Adipose tissue (tissue), 3 donors: ENCODE data around the gene ARHGAP12. TPM values are rescaled to one million over a fixed set of nuclear protein-coding genes. Genes with fewer than 3 reads are reported as not detected.
"Not testable (repeated sequence)": the region's sequence is repeated elsewhere in the genome, so short reads cannot be mapped to it uniquely, and the experiment has no call there.

Experiments
- H3K27ac ChIP-seq: one replicate; pipeline ENCODE4 v1.5.1; 2013; ENCODE audit warnings: low read depth, low read length
- WGBS, 3 donors: extraction: QIAGEN DNeasy Blood & Tissue Kit; methylation state at CpG; one replicate each; pipeline ENCODE4 v1.1.7; 2013; 5-methylcytosine and 5-hydroxymethylcytosine counted together
- polyA plus RNA-seq, 3 donors: library from polyadenylated mRNA; stranded (reverse); fragments of 200-250 nt; gene quantifications; one replicate each; pipeline ENCODE4 v1.2.3, GENCODE V29; 2013
- donor health status: healthy with polysubstance abuse.
- donor health status: Bipolar disorder and iron deficiency.
- donor health status: healthy.

The ARHGAP12 gene, protein sequence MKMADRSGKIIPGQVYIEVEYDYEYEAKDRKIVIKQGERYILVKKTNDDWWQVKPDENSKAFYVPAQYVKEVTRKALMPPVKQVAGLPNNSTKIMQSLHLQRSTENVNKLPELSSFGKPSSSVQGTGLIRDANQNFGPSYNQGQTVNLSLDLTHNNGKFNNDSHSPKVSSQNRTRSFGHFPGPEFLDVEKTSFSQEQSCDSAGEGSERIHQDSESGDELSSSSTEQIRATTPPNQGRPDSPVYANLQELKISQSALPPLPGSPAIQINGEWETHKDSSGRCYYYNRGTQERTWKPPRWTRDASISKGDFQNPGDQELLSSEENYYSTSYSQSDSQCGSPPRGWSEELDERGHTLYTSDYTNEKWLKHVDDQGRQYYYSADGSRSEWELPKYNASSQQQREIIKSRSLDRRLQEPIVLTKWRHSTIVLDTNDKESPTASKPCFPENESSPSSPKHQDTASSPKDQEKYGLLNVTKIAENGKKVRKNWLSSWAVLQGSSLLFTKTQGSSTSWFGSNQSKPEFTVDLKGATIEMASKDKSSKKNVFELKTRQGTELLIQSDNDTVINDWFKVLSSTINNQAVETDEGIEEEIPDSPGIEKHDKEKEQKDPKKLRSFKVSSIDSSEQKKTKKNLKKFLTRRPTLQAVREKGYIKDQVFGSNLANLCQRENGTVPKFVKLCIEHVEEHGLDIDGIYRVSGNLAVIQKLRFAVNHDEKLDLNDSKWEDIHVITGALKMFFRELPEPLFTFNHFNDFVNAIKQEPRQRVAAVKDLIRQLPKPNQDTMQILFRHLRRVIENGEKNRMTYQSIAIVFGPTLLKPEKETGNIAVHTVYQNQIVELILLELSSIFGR
- polyA plus RNA-seq = 10 to 100 TPM in 1 of 3 donors, 1 to 10 TPM in 2; 7.8 to 25.8 (median 9.2) TPM

DNA sequence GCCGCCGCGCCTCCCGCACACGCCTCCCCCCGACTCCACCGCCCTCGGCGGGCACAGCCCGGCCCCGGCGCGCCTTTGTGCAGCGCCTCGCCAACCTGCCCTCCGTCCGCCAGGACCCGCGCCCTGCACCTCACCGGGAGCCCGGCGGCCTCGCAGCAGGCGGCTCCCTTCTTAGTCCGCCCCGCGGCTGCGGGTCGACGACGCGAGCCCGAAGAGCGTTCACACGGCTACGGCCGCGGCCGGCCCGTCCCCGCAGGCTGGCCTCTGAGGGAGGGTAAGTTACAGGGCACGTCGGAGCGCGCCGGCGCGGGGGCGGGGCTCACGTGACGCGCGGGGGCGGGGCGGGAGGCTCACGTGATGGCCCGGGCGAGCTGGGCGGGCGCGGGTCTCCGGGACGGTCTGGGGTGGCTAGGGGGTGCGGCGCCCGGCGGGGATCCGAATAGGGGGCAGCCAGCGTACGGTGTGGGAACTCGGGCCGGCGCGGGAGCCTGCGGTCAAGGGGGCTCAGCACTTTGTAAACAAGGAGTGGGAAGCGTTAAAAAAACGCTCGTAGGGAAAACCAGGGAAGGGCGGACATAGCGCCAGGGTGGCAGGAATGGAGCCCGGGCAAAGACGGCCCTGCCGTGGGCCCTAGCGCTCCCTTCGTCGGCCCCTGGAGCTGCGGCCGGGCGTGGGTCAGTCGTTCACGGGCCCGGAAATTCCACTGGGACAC, at the start of gene ARHGAP12:
Gene ARHGAP12 (minus strand): TSS at position 283 of the 712 bp plus-strand sequence. CDS start 19,976 bp downstream, outside the sequence.
- peak within 1 kb of the TSS; percentile 74 for H3K27ac ChIP-seq
- WGBS, 3 donors = 0 to 1% (median 0%) methylated on average over 74 to 92 of the region's 92 CpGs

DNA sequence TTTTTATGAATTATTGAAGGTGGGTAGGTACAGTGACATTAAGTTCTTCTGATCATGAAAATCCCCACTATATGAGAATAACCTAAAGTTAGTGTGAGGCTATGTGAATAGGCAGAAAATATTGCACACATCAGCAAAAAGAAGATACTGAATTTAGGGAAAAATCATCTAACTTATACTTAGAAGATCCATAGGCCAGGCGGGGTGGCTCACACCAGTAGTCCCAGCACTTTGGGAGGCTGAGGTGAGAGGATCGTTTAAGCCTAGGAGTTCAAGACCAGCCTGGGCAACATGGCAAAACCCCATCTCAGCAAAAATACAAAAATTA, 49.5 kb upstream of the ARHGAP12 start:
- WGBS, 3 donors = 66 to 70% (median 69%) methylated on average over 2 of the region's 2 CpGs
- H3K27ac ChIP-seq = no peak overlapping the region

DNA sequence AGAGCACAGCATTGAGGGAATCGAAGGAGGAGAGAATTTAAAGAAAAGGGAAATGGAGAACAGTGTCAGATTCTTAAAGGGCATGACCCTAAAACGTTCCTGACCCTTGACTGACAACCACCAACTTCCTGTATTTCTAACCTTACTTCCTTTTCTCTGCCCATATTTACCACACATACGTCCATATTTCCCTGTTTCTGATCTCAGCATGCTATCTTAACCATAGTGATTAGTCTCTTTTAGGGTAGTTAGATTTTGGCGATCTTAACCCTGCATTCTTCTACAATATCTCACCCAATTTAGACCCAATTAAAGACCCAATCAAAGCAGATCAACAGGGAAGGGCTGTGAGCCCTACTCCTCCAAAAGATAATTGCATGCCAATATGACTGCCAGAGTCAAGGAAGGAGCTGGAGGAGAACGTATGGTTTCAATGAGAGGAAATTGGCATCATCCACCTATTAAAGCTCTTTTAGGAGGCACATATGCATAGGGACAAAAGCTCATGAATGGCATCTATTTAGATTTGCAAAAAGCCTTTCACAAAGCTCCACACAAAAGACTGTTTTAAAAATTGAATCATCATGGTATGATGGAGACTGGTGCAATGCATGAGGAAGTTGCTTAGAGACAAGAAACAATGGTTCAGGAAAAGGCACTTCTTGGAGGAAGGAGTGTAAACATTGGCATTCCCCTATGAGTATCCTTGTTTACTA, 49.0 kb upstream of the ARHGAP12 start:
- WGBS, 3 donors = 37 to 71% (median 41%) methylated on average over 5 of the region's 5 CpGs
- H3K27ac ChIP-seq = no peak overlapping the region

DNA sequence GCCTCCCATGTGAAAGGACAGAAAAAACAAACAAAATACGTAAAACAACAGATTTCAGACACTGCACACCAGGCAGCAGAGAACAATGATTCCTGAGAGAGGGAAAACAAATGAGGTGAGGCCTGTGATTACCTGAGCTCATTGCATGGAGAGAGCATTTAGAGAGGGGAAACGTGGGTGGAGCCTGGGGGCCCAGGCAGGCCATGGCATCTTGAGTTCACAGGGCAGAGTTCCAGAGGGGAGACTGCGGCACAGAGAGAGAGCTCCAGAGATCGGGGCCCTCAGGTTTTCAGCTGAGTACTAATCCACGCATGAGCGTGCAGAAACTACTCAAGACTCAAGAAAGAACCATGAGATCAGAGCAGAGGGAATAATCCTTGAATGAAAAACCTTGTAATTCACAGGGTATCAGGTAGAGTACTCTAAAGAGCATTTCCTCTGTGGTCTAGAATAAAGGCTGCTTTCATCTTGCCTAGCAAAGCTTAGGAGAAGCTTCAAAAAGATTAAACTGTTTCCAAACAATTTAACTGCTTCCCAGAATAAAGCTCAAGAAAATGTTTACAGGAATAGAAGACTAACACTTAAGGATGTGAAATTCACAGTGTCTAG, 46.6 kb upstream of the ARHGAP12 start:
- 90 to 94% (median 91%) methylated on average over 6 of the region's 6 CpGs for WGBS, 3 donors
- no peak overlapping the region for H3K27ac ChIP-seq

DNA sequence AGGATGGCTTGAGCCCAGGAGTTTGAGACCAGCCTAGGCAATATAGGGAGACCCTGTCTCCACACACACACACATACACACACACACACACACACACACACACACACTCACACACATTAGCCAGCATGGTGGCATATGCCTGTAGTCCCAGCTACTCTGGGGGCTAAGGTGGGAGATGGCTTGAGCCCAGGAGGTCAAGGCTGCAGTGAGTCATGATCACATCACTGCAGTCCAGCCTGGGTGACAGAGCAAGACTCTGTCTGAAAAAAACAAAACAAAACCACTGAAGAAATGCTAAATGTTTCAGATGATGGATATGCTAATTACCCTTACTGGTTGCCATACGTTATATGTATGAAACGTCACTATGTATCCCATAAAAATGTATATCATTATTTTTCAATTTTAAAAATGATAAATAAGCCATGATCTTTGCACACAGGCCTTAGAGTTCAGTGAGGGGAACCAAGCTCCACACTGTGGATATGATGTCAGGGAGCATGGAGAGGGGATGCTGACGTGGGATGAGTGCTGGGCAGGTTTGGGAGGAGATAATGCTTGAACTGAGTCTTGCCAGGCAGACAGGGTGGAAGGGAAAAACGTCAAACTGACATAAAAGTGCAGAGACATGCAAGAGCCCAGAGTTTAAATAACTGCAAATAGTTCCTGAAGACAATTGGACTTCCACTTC, 45.9 kb upstream of the ARHGAP12 start:
- H3K27ac ChIP-seq = no peak overlapping the region
- WGBS, 3 donors = 86 to 87% (median 86%) methylated on average over 4 of the region's 4 CpGs

DNA sequence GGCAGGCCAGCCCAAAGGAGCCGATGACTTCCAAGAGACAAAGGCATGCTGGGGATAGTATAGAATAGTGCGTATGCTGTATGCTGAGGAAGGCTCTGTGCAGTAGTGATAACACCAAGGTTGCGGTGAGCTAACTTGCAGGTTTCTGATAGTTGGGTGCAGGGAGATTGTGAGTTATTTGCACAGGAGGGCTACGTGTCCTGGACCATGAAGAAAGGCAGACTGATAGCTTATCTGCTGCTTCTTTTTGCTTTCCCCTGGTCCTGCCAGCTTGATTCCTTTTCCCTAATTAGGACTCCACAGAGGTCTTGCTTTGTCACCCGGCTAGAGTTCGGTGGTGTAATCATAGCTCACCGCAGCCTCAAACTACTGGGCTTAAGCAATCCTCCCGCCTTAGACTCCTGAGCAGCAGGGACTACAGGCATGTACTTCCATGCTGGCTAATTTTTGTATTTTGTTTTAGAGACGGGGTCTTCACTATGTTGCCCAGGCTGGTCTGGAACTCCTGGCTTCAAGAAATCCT, 43.9 kb upstream of the ARHGAP12 start:
- 70 to 75% (median 74%) methylated on average over 9 of the region's 9 CpGs for WGBS, 3 donors
- H3K27ac ChIP-seq = no peak overlapping the region

DNA sequence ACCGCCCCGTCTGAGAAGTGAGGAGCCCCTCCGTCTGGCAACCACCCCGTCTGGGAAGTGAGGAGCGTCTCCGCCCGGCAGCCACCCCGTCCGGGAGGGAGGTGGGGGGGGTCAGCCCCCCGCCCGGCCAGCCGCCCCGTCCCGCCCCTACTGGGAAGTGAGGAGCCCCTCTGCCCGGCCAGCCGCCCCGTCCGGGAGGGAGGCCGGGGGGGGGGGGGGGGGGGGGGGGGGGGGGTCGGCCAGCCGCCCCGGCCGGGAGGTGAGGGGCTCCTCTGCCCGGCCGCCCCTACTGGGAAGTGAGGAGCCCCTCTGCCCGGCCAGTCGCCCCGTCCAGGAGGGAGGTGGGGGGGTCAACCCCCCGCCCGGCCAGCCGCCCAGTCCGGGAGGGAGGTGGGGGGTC, 41.2 kb upstream of the ARHGAP12 start:
- H3K27ac ChIP-seq = not testable (repeated sequence)
- 100% methylated on average over 5 of the region's 32 CpGs; no CpG with 5 or more reads in 2 of the 3 donors for WGBS, 3 donors

DNA sequence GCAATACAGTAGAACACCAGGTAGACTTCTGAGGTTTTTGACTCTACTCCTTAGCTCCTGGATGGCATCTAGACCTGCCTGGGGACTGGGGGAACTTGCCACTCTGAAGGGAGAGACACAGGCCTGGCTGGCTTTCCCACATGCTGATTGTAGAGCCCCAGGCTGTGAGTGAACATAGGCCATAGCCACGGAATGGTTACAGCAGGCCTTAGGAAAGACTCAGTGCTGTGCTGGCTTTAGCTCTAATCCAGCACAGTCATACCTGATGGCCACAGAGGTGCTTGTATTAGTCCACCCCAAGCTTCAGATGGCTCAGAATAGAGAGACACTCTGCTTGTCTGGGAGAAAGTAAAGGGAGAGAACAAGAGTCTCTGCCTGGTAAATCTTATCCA, 35.0 kb upstream of the ARHGAP12 start:
- H3K27ac ChIP-seq = no peak overlapping the region
- 91 to 95% (median 94%) methylated on average over 1 of the region's 1 CpG for WGBS, 3 donors

DNA sequence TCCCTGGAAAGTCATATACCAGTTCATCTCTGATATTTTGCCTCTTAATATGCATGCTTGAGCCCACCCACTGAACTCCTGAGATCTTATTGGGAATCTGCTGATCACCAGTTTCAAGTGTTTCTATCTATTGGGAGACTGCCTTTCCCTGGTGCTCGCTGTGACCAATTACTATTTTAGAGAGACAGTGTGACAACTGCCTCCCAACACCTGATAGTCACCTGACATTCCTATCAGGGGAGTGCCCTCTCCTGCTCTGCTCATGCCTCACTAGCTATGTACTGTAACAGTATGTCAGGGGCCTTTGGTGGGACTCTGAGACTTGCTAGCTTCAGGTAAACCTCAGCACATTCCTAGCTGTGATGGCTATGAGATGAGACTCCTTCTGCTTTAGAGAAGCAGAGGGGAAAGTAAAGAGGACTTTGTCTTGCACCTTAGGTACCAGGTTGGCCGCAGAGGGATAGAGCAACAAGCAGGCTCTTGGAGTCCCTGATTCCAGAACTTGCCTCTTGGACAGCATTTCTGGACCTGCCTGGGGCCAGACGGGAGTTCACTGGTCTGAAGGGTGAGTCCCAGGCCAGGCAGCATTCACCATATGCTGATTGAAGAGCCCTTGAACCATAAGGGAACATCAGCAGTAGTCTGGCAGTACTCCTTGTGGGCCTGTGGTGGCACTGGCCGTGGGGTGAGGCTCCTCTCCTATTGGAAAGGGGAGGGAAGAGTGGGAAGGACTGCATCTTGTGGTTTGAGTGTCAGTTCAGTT, 34.4 kb upstream of the ARHGAP12 start:
- no peak overlapping the region for H3K27ac ChIP-seq
- WGBS, 3 donors = 92 to 94% (median 94%) methylated on average over 4 of the region's 4 CpGs

DNA sequence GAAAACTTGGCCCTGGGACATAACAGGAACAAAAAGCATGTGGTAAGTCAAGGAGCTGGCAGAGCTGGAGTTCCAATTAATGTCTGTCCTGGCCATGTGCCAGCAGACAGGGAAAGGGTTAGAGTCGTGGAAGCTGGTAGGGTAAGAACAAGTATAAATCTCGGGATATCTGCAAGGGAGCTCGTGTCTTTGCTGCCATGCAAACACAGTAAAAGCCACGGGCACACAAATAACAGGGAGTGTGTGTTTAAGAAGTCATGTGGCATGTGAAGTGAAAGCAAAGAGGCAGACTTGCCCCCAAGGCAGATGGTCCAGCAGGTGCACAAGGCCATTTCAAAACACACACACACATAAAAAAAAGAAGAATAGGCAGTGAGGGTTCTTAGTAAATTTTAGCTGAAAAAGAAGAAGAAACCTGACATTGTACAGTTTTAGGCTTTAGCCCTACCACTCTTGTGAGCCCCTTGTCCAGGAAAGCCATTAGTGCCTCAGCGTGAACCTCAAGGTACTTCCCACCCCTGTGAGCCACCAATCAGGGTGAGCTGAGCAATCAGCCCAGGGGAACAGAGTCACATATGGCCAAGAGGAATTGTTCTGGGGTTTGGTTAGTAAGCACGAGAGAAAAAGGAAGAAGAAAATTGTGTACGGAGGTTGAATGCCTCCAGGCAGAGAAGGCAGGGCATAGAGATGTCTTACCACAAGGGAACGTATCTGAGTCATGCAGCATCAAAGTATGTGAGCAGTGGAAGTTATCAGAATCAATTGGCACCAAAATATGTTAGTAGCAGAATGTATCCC, 32.8 kb upstream of the ARHGAP12 start:
- WGBS, 3 donors = 51 to 56% (median 52%) methylated on average over 8 of the region's 8 CpGs

DNA sequence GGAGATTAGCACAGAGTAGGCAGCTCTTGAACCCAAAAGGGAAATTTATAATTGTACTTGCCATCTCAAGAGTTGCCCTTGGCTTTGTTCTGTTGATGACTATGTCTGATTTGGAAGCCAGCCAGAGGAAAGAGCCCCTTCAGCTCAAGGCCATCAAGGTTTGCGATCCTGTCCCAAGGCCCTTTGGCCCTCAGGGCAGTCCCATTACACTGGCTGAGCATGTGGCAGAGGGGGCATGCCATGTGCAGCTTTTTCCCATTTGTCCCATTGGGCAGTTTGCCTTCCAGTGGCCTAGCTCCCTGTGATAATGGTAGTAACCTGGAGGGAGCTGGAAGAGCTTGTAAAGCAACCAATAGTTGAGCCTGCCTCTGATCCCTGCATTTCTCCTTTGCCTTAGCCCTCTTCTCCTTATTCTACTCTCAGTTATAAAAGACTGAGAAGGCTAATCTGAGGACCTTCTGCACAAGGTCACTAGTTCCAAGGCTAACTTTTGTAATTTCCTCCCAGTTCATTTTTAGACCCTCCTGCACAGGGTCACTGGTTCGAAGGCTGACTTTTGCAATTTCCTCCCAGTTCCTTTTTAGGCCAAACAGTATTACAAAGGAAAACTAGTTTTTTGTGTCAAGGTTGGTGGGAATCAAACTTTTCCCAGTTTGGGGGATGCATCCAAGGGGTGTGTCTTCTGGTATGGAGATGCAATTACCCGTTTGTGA, 31.0 kb upstream of the ARHGAP12 start:
- no peak overlapping the region for H3K27ac ChIP-seq
- WGBS, 3 donors = 25 to 50% (median 34%) methylated on average over 3 of the region's 3 CpGs

More for the DNA sequence above, 32.8 kb upstream of the ARHGAP12 start:
- H3K27ac ChIP-seq = no peak overlapping the region

DNA sequence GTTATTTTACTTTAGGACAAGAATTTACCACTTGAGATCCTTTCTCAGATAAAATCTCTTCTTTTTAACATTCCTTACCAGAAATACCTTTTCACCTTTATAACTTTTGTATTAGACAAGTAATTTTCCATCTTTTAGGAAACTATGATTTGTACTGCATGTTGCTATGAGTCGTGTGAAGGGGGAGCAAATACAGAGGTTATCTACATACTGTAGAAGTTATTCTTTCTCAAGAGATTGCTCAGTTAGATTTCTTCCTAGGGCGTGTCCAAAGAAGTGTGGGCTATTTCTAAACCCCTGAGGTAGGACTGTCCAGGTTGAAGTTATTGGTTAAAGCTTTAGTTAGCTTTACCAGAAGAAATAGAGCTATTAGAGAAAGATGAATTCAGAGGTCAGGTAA, 30.2 kb upstream of the ARHGAP12 start:
- 60 to 91% (median 68%) methylated on average over 2 of the region's 2 CpGs for WGBS, 3 donors

DNA sequence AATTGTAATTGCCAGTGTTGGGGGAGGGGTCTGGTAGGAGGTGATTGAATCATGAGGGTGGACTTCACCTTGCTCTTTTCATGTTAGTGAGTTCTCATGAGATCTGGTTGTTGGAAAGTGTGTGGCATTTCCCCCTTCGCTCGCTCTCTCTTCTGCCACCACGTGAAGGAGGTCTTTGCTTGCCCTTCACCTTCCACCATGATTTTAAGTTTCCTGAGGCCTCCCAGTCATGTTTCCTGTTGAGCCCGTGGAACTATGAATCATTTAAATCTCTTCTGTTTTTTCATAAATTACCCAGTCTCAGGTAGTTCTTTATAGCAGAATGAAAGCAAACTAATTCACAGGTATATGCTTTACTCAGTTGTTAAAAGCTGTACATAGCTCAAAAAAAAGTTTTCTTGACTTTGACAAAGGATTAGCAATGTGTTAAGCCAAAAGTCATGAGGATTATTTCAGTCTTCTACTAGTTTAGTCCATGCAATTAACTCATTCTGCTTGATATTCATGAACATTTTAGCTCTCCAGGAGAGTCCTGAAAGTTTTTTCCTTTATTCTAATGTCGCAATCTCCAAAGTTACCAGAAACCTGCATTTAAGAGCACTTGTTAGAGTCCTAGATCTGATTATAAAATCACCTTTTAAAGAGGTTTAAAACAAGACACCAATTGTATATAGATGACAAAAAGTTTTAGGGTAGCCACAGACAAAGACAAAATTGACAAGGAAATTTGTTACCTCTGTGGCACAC, 27.7 kb upstream of the ARHGAP12 start:
- H3K27ac ChIP-seq = no peak overlapping the region
- 77 to 92% (median 81%) methylated on average over 5 of the region's 5 CpGs for WGBS, 3 donors

More for the DNA sequence above, 30.2 kb upstream of the ARHGAP12 start:
- H3K27ac ChIP-seq = no peak overlapping the region

DNA sequence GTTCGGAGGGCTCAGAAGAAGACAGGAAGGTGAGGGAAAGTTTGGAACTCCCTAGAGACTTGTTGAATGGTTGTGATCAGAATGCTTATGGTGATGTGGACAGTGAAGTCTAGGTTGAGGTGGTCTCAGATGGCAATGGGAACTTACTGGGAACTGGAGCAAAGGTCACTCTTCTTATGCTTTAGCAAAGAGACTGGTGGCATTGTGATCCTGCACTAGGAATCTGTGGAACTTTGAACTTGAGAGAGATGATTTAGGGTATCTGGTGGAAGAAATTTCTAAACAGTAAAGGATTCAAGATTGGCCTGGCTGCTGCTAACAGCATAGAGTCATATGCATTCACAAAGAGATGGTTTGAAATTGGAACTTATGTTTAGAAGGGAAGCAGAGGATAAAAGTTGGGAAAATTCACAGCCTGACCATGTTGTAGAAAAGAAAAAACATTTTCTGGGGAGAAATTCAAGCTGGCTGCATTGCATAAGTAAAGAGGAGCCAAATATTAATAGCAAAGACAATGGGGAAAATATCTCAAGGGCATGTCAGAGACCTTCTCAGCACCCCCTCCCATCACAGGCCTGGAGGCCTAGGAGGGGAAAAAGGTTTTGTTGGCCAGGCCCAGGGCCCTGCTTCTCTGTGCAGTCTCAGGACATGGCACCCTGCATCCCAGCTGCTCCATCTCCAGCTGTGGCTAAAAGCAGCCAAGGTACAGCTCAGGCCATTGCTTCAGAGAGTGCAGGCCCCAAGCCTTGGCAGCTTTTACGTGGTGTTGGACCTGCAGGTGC, 26.0 kb upstream of the ARHGAP12 start:
- 77 to 94% (median 94%) methylated on average over 2 of the region's 2 CpGs for WGBS, 3 donors
- no peak overlapping the region for H3K27ac ChIP-seq
